ENCODE results near the gene SKOR1.

DNA sequence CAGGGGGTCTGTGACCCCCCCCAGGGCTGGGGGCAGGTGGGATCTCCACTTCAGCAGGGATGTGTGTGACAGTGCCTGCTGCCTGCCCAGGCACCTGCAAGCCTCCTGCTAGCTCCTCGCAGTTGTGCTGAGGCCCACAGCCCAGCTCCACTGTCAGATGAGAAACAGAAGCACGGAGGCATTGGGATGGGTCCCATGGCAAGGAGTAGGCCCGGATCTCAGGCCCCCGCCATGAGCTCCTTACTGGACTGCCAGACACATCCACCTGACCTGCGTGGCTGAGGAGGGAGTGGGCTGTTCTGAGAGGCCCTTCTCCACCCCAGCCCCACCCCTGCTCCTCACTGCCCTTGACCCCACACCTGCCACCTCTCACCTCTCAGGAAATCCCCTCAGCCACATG lies 18.2 kb upstream of the SKOR1 start:
- TF ChIP-seq, protein P1, sequence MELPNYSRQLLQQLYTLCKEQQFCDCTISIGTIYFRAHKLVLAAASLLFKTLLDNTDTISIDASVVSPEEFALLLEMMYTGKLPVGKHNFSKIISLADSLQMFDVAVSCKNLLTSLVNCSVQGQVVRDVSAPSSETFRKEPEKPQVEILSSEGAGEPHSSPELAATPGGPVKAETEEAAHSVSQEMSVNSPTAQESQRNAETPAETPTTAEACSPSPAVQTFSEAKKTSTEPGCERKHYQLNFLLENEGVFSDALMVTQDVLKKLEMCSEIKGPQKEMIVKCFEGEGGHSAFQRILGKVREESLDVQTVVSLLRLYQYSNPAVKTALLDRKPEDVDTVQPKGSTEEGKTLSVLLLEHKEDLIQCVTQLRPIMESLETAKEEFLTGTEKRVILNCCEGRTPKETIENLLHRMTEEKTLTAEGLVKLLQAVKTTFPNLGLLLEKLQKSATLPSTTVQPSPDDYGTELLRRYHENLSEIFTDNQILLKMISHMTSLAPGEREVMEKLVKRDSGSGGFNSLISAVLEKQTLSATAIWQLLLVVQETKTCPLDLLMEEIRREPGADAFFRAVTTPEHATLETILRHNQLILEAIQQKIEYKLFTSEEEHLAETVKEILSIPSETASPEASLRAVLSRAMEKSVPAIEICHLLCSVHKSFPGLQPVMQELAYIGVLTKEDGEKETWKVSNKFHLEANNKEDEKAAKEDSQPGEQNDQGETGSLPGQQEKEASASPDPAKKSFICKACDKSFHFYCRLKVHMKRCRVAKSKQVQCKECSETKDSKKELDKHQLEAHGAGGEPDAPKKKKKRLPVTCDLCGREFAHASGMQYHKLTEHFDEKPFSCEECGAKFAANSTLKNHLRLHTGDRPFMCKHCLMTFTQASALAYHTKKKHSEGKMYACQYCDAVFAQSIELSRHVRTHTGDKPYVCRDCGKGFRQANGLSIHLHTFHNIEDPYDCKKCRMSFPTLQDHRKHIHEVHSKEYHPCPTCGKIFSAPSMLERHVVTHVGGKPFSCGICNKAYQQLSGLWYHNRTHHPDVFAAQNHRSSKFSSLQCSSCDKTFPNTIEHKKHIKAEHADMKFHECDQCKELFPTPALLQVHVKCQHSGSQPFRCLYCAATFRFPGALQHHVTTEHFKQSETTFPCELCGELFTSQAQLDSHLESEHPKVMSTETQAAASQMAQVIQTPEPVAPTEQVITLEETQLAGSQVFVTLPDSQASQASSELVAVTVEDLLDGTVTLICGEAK (IDR thresholded peaks at IDR 0.05; ENCODE audit: borderline replicate concordance), result no peak
- no peak for TF ChIP-seq CTCF (IDR thresholded peaks at IDR 0.05 in 2 of 3, conservative IDR thresholded peaks at IDR 0.05 in 1 of 3; ENCODE audit: control insufficient read depth in 2 of 3, extremely low read depth in 1 of 3, insufficient read depth in 1 of 3, low read depth in 3 of 3, low read length in 3 of 3)
- no peak for TF ChIP-seq USF1 (IDR thresholded peaks at IDR 0.05; ENCODE audit: borderline replicate concordance, extremely low read length, insufficient read depth, low read depth, low read length)
- no peak for TF ChIP-seq EZH2 (IDR thresholded peaks at IDR 0.05; ENCODE audit: borderline replicate concordance, control insufficient read depth, low read depth, low read length)
- TF ChIP-seq MEF2B (IDR thresholded peaks at IDR 0.05; ENCODE audit: partially characterized antibody, poor library complexity, severe bottlenecking), result no peak

Measured in GM12878 (cell line).